HepG2 (cell line): ENCODE measurements around the gene CDH12.

Experiments used
- CBFB ChIP-seq: sonication (generic); formaldehyde crosslinking; IDR thresholded peaks from 2 replicates; pipeline ENCODE4 v1.4.0; 2020; ENCODE audit warnings: missing genetic modification reagents
- CEBPG ChIP-seq: IDR thresholded peaks from 2 replicates; pipeline ENCODE4 v1.6.1; 2016
- MAFK ChIP-seq, 2 experiments: IDR thresholded peaks in 1 of 2; conservative IDR thresholded peaks in 1 of 2; 2 replicates each; pipeline ENCODE4 v1.6.1; 2011; ENCODE audit warnings: improper control_type of control experiment in 2 of 2, low read length in 2 of 2
- SIX4 ChIP-seq: sonication (generic); formaldehyde crosslinking; IDR thresholded peaks from 2 replicates; pipeline ENCODE4 v1.4.0; 2020; ENCODE audit warnings: missing genetic modification reagents
- SMARCE1 ChIP-seq: fragments of 450-650 bp; IDR thresholded peaks from 2 replicates; pipeline ENCODE4 v1.6.1; 2017; ENCODE audit warnings: borderline replicate concordance
- TF ChIP-seq, protein P1 (sequence below): sonication (generic); formaldehyde crosslinking; IDR thresholded peaks from 2 replicates; pipeline ENCODE4 v1.5.1; 2020; ENCODE audit warnings: missing genetic modification reagents, mild to moderate bottlenecking, borderline replicate concordance

DNA sequence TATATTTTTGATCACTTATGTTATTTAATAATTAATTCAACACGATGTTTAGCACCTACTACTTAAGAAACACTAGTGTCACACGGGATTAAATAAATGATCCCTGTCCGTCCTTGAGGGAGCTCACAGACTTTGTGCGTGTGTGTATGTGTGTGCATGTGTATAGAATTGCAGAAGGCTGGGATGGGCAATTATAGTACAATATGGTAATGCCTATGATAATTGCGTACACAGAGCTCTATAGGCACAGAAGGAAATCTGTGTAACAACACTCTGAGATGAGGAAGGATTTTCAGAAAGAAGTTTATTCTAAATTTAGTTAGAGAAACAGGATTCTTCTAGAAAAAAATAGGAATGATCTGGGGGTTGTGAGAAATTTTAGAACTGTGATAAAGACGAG is 76.9 kb downstream of the CDH12 start:
- TF ChIP-seq CEBPG (CRISPR knock-in tag): no peak
- no peak for TF ChIP-seq SIX4
- no peak for TF ChIP-seq SMARCE1
- TF ChIP-seq, protein P1, sequence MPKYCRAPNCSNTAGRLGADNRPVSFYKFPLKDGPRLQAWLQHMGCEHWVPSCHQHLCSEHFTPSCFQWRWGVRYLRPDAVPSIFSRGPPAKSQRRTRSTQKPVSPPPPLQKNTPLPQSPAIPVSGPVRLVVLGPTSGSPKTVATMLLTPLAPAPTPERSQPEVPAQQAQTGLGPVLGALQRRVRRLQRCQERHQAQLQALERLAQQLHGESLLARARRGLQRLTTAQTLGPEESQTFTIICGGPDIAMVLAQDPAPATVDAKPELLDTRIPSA (CRISPR knock-in tag): no peak
- no peak for TF ChIP-seq CBFB
- no peak for TF ChIP-seq MAFK (conservative IDR thresholded peaks at IDR 0.05 in 1 of 2, IDR thresholded peaks at IDR 0.05 in 1 of 2; ENCODE audit: low read length in 2 of 2)
